ENCODE results near the gene POP4.

GRCh38 chr19:29560313-29561075 is 45.6 kb upstream of the POP4 start:
- TF ChIP-seq CTCF (IDR thresholded peaks at IDR 0.05): no peak
- no peak for TF ChIP-seq POLR2A (IDR thresholded peaks at IDR 0.05)
